Activated CD4-positive, alpha-beta memory T cell treated with anti-CD3 and anti-CD28 coated beads for 36 hours (primary cell): ENCODE measurements around the gene SH2D7. TPM values are rescaled to one million over a fixed set of nuclear protein-coding genes. Genes with fewer than 3 reads are reported as not detected.
A peak's percentile ranks its signal among the peaks of the same experiment; 100 is the strongest.

ENCODE experiments used
- CTCF ChIA-PET: fragments of 350-600 bp; sonication (Branson Sonifier 250); formaldehyde crosslinking; loops from one replicate; lab custom pipeline; 2021; ENCODE audit warnings: antibody characterized with exemption, inconsistent platforms; lab: Charles Lee
- POLR2A ChIA-PET: fragments of 350-600 bp; sonication (Branson Sonifier 250); formaldehyde crosslinking; loops from one replicate; lab custom pipeline; 2021; ENCODE audit warnings: antibody characterized with exemption; lab: Charles Lee
- DNase-seq: peaks from one replicate; pipeline ENCODE4 v3.0.0-alpha.2; 2020
- H3K27ac Mint-ChIP-seq: one replicate; pipeline ENCODE4 v1.8.0; 2021; ENCODE audit warnings: mixed read lengths
- H3K27me3 Mint-ChIP-seq: one replicate; pipeline ENCODE4 v1.8.0; 2021; ENCODE audit warnings: mixed read lengths
- H3K36me3 Mint-ChIP-seq: one replicate; pipeline ENCODE4 v1.8.0; 2021; ENCODE audit warnings: mixed read lengths
- H3K4me1 Mint-ChIP-seq: one replicate; pipeline ENCODE4 v1.8.0; 2021; ENCODE audit warnings: low read depth, mixed read lengths
- H3K4me3 Mint-ChIP-seq: one replicate; pipeline ENCODE4 v1.8.0; 2021; ENCODE audit warnings: mild to moderate bottlenecking, mixed read lengths
- H3K9me3 Mint-ChIP-seq: one replicate; pipeline ENCODE4 v1.8.0; 2021; ENCODE audit warnings: mixed read lengths
- intact Hi-C: fragments of 100-400 bp; cut with micrococcal nuclease; formaldehyde crosslinking; loops from one replicate; pipeline ENCODE4 v1.15.1; 2023
- total RNA-seq, 2 experiments: library from RNA; stranded (reverse); gene quantifications; one replicate each; pipeline ENCODE4 v1.2.3, GENCODE V29; 2021

Gene SH2D7
- total RNA-seq, 2 experiments from 2014 or later = not detected

GRCh38 chr15:78079298-78080087 is 12.9 kb upstream of the SH2D7 start:
- Mint-ChIP-seq H3K27ac (peak overlapping the region; percentile 54), H3K36me3 (peaks cover 4% of the 10 kb centered on the region), H3K9me3 (no peaks in the 10 kb centered on the region), H3K4me3 (no peak overlapping the region), H3K27me3 (no peaks in the 10 kb centered on the region), H3K4me1 (peaks cover 35% of the 10 kb centered on the region)
- ChIA-PET POLR2A (no interaction called here), CTCF (interaction anchor here (0.8 to 1.7 kb wide), 2 partner anchors 29 to 45 kb away, joined by 4 to 6 read pairs; no protein-coding TSS in a partner anchor)
- intact Hi-C loops = no loop called here
- no peak for DNase-seq

- H3K27me3 Mint-ChIP-seq = no peaks in the 10 kb centered on the region
- H3K27ac Mint-ChIP-seq = peak overlapping the region; percentile 10
- H3K4me1 Mint-ChIP-seq = peaks cover 31% of the 10 kb centered on the region
- DNase-seq = no peak
- intact Hi-C loops = no loop called here
- CTCF ChIA-PET = no interaction called here
- no peaks in the 10 kb centered on the region for H3K36me3 Mint-ChIP-seq
- H3K9me3 Mint-ChIP-seq = no peaks in the 10 kb centered on the region
- H3K4me3 Mint-ChIP-seq = no peak overlapping the region
- POLR2A ChIA-PET = no interaction called here
Measured at GRCh38 chr15:78080088-78080460, 12.3 kb upstream of the SH2D7 start.

- Mint-ChIP-seq H3K27me3 (no peaks in the 10 kb centered on the region), H3K36me3 (no peaks in the 10 kb centered on the region), H3K27ac (no peak overlapping the region), H3K4me1 (peaks cover 22% of the 10 kb centered on the region), H3K9me3 (no peaks in the 10 kb centered on the region), H3K4me3 (no peak overlapping the region)
- DNase-seq = no peak
- ChIA-PET POLR2A (no interaction called here), CTCF (interaction anchor here (0.7 to 1.5 kb wide), 5 partner anchors 26 to 123 kb away, joined by 3 to 7 read pairs (median 4); no protein-coding TSS in a partner anchor)
- intact Hi-C loops = no loop called here
Measured at GRCh38 chr15:78082106-78082742, 10.1 kb upstream of the SH2D7 start.

- POLR2A ChIA-PET = no interaction called here
- CTCF ChIA-PET = interaction anchor here (0.7 to 1.3 kb wide), 4 partner anchors 25 to 124 kb away, joined by 3 to 7 read pairs (median 4); no protein-coding TSS in a partner anchor
- intact Hi-C loops = no loop called here
- Mint-ChIP-seq H3K9me3 (no peaks in the 10 kb centered on the region), H3K27me3 (no peaks in the 10 kb centered on the region), H3K27ac (no peak overlapping the region), H3K4me3 (no peak overlapping the region), H3K36me3 (no peaks in the 10 kb centered on the region), H3K4me1 (peaks cover 22% of the 10 kb centered on the region)
- no peak for DNase-seq
Measured at GRCh38 chr15:78082743-78083110, 9.6 kb upstream of the SH2D7 start.

GRCh38 chr15:78083186-78083585 is 9.2 kb upstream of the SH2D7 start:
- no peak overlapping the region for H3K27ac Mint-ChIP-seq
- no peak for DNase-seq
- POLR2A ChIA-PET = no interaction called here

GRCh38 chr15:78083687-78084448 is 8.5 kb upstream of the SH2D7 start:
- ChIA-PET POLR2A (no interaction called here), CTCF (no interaction called here)
- H3K27ac Mint-ChIP-seq = no peak overlapping the region

More at GRCh38 chr15:78083186-78083585, 9.2 kb upstream of the SH2D7 start:
- intact Hi-C loops = no loop called here
- Mint-ChIP-seq H3K4me3 (no peak overlapping the region), H3K36me3 (no peaks in the 10 kb centered on the region), H3K4me1 (peaks cover 17% of the 10 kb centered on the region), H3K9me3 (no peaks in the 10 kb centered on the region), H3K27me3 (no peaks in the 10 kb centered on the region)
- CTCF ChIA-PET = interaction anchor here (0.9 to 1.3 kb wide), 2 partner anchors 25 to 112 kb away, joined by 4 to 7 read pairs; no protein-coding TSS in a partner anchor

GRCh38 chr15:78084449-78084750 is 8.0 kb upstream of the SH2D7 start:
- POLR2A ChIA-PET = no interaction called here

More at GRCh38 chr15:78083687-78084448, 8.5 kb upstream of the SH2D7 start:
- intact Hi-C loops = no loop called here
- H3K27me3 Mint-ChIP-seq = no peaks in the 10 kb centered on the region
- no peak overlapping the region for H3K4me3 Mint-ChIP-seq
- peaks cover 15% of the 10 kb centered on the region for H3K4me1 Mint-ChIP-seq
- DNase-seq = no peak
- no peaks in the 10 kb centered on the region for H3K9me3 Mint-ChIP-seq
- H3K36me3 Mint-ChIP-seq = no peaks in the 10 kb centered on the region

GRCh38 chr15:78085928-78086327 is 6.4 kb upstream of the SH2D7 start:
- peak overlapping the region; percentile 13 for H3K27ac Mint-ChIP-seq
- ChIA-PET CTCF (interaction anchor here (1.5 to 1.9 kb wide), 2 partner anchors 8 to 22 kb away, joined by 3 to 6 read pairs; no protein-coding TSS in a partner anchor), POLR2A (no interaction called here)
- peaks cover 6% of the 10 kb centered on the region for H3K4me1 Mint-ChIP-seq
- DNase-seq = no peak
- H3K9me3 Mint-ChIP-seq = no peaks in the 10 kb centered on the region
- no peak overlapping the region for H3K4me3 Mint-ChIP-seq
- H3K27me3 Mint-ChIP-seq = no peaks in the 10 kb centered on the region
- intact Hi-C loops = no loop called here
- no peaks in the 10 kb centered on the region for H3K36me3 Mint-ChIP-seq

More at GRCh38 chr15:78084449-78084750, 8.0 kb upstream of the SH2D7 start:
- Mint-ChIP-seq H3K36me3 (no peaks in the 10 kb centered on the region), H3K27ac (no peak overlapping the region), H3K4me3 (no peak overlapping the region), H3K27me3 (no peaks in the 10 kb centered on the region), H3K9me3 (no peaks in the 10 kb centered on the region), H3K4me1 (peaks cover 10% of the 10 kb centered on the region)
- intact Hi-C loops = no loop called here
- no peak for DNase-seq
- CTCF ChIA-PET = no interaction called here

GRCh38 chr15:78087951-78088772 is 4.2 kb upstream of the SH2D7 start:
- CTCF ChIA-PET = interaction anchor here (0.8 to 1.8 kb wide), 2 partner anchors 20 to 153 kb away, joined by 3 to 5 read pairs; no protein-coding TSS in a partner anchor
- Mint-ChIP-seq H3K9me3 (no peaks in the 10 kb centered on the region), H3K27ac (no peak overlapping the region), H3K4me1 (no peaks in the 10 kb centered on the region), H3K36me3 (no peaks in the 10 kb centered on the region), H3K4me3 (no peak overlapping the region), H3K27me3 (no peaks in the 10 kb centered on the region)
- intact Hi-C loops = no loop called here
- no peak for DNase-seq
- POLR2A ChIA-PET = no interaction called here

GRCh38 chr15:78088773-78089080 is 3.6 kb upstream of the SH2D7 start:
- Mint-ChIP-seq H3K9me3 (no peaks in the 10 kb centered on the region), H3K27ac (no peak overlapping the region), H3K36me3 (no peaks in the 10 kb centered on the region), H3K27me3 (no peaks in the 10 kb centered on the region), H3K4me1 (no peaks in the 10 kb centered on the region), H3K4me3 (no peak overlapping the region)
- CTCF ChIA-PET = interaction anchor here (0.8 to 1.8 kb wide), 2 partner anchors 20 to 152 kb away, joined by 3 to 5 read pairs; no protein-coding TSS in a partner anchor
- POLR2A ChIA-PET = no interaction called here
- intact Hi-C loops = no loop called here
- DNase-seq = no peak

- H3K9me3 Mint-ChIP-seq = no peaks in the 10 kb centered on the region
- POLR2A ChIA-PET = no interaction called here
- intact Hi-C loops = no loop called here
- no peak overlapping the region for H3K27ac Mint-ChIP-seq
- no peaks in the 10 kb centered on the region for H3K4me1 Mint-ChIP-seq
- no peaks in the 10 kb centered on the region for H3K27me3 Mint-ChIP-seq
- no peak overlapping the region for H3K4me3 Mint-ChIP-seq
- no peaks in the 10 kb centered on the region for H3K36me3 Mint-ChIP-seq
- CTCF ChIA-PET = interaction anchor here (0.7 to 4.5 kb wide), 4 partner anchors 18 to 132 kb away, joined by 3 to 18 read pairs (median 4); no protein-coding TSS in a partner anchor
- DNase-seq = no peak
Measured at GRCh38 chr15:78090422-78091063, 1.8 kb upstream of the SH2D7 start.
